Activated effector memory CD4-positive, alpha-beta T cell treated with Interleukin-2 at 50 U/mL for 16 hours (primary cell): Measurements from ENCODE around the gene XRCC2.
"Not testable (repeated sequence)": the region's sequence is repeated elsewhere in the genome, so short reads cannot be mapped to it uniquely, and the experiment has no call there.

Experiments
- DNase-seq: peaks from one replicate; pipeline ENCODE4 v3.0.0-alpha.2; 2020

The XRCC2 gene

GRCh38 chr7:152675759-152676636, at the start of gene XRCC2:
Gene XRCC2 (minus strand): TSS chr7:152676141. CDS start chr7:152676079, 62 bp downstream.
- peak; percentile 93 for DNase-seq

DNA sequence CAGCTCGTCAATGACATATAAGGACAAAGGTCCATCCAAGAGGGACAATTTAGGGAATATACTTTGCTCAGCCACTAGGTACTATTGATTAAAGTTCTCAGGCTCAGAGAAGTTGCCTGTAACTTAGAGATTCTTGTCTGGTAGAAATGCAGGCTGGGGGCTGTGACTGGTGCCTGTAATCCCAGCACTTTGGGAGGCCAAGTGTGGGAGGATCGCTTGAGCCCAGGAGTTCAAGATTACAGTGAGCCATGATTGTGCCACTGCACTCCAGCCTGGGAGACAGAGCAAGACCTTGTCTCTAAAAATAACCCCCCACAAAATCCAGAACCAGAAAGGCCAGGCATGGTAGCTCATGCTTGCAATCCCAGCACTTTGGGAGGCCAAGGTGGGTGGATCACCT, 47.4 kb upstream of the XRCC2 start:
- no peak for DNase-seq

DNA sequence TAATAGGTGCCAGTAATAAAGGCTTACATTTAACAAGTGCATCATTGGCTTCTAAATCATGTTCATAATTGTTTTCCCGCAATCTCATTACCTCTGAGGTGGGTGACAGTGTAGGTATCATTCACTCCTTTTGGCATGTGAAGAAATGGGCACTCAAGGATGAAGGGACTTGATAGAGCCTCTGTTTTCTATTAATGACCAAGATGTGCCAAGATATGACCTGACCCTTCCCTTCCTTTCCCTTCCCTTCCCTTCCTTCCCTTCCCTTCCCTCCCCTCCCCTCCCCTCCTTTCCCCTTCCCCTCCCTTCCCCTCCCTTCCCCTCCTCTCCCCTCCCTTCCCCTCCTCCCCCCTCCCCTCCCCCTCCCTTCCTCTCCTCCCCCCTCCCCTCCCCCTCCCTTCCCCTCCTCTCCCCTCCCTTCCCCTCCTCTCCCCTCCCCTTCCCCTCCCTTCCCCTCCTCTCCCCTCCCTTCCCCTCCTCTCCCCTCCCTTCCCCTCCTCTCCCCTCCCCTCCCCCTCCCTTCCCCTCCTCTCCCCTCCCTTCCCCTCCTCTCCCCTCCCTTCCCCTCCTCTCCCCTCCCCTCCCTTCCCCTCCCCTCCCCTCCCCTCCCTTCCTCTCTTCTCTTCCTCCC, 36.6 kb upstream of the XRCC2 start:
- not testable (repeated sequence) for DNase-seq

DNA sequence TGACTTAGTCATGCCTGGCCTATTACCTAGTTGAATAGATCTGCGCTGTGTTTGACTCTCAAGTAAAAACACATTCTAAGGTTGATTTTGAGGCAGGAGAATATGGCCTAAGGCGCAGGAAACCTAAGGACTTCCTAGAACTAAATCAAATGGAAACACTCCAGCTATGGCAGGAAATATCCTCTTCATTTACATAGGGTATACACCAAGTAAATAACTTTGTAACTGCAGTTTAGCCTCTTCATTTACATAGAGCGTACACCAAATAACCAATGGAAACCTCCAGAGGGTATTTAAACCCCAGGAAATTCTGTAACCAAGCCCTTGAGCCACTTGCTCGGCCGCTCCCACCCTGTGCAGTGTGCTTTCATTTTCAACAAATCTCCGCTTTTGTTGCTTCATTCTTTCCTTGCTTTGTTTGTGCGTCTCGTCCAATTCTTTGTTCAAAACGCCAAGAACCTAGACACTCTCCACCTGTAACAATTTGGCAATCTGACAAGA, 35.6 kb upstream of the XRCC2 start:
- DNase-seq: no peak

DNA sequence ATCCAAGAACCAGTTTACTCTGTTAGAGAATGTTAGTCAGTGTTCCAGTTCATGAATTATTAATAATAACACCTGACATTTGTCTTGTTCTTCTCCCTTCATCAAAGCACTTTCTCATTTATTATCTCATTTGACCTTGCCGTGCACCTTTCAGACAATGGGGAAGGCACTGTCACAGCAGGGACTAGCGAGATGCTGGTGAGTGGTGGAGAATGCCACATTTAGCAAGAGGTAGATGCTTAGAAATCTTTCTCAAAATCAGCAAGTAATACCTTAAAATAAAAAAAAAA, 34.2 kb upstream of the XRCC2 start:
- DNase-seq: no peak

GRCh38 chr7:152709287-152710152, 33.6 kb upstream of the XRCC2 start:
- DNase-seq: no peak

GRCh38 chr7:152704796-152705384, 28.9 kb upstream of the XRCC2 start:
- no peak for DNase-seq

GRCh38 chr7:152699079-152699478, 23.1 kb upstream of the XRCC2 start:
- DNase-seq: no peak

- not testable (repeated sequence) for DNase-seq
Observed at GRCh38 chr7:152697268-152697974, 21.5 kb upstream of the XRCC2 start.

GRCh38 chr7:152692196-152692595, 16.3 kb upstream of the XRCC2 start:
- not testable (repeated sequence) for DNase-seq

DNA sequence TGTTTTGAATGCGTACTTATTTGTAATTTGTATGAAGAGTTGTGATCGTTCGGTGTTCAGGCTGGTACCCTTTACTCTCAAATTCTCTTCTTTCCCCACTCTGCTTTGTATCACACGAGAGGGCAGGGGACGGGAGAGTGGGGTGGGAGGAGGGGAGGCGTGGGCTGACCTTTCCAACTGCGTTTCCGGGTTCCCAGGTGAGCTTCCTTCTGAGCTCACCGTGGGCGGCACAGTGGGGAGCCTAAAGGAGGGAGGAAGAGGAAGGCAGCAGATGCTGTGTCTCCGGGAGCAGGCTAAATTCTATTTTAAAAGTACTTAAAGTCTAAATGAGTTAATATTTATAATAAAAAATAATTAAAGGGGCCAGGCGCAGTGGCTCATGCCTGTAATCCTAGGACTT, 7.4 kb upstream of the XRCC2 start:
- DNase-seq: no peak

DNA sequence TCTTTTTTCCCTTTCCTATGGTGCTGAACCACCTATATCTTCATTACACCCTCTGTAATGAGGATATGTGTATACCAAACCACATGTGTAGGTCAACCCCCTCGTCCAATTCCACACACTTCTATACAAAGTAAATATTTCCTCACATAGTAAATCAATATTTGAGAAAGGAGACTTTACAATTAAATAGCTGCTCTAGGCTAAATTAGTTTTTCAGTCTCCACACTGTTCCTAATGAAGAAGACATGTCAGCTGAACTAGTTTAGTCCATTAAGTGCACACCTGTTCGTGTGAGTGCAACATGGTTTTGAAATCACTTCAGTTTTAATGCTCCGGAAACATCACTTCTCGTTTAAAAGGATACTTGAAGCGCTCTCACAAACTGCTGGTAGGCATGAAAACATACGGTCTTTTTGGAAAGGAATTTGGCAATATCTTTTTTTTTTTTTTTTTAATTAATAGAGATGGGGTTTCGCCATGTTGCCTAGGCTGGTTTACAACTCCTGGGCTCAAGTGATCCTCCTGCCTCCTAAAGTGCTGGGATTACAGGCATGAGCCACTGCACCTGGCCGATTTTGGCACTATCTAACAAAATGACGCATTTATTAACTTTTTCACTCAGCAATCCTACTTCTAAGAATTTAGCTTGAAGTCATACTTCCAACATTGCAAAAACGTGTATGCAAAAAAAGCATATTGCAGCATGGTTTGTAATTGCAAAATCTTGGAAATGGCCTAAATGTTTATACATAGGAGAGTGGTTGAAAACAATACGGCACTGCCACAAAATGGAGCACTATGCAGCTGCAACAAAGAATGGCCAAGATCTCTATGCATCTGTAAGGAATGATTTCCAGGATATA, 2.1 kb upstream of the XRCC2 start:
- no peak for DNase-seq

- DNase-seq: no peak
Observed at GRCh38 chr7:152674860-152675758, 832 bp downstream of the XRCC2 start.

DNA sequence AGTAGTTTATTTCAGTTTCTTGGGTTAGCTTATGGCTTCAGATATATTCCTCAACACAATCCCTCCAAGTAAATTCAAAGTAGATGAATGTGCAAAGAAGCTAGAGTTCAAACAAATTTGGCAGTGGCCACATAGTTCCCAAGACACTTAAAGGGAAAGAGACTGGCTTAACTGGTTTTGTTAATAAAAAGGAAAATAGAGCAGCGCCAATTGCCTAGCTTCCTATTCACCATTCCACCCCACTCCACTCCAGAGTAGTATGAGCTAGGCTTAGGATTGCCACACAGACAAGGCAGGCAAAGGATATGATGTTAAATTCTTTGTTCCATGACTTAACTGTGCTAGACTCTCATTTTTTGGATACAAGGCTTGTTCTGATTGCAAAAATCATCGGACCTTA, 2.0 kb downstream of the XRCC2 start:
- DNase-seq: no peak

- no peak for DNase-seq
Observed at GRCh38 chr7:152672626-152673025, 3.3 kb downstream of the XRCC2 start.

- DNase-seq: no peak
Observed at GRCh38 chr7:152669758-152670157, 6.2 kb downstream of the XRCC2 start.

DNA sequence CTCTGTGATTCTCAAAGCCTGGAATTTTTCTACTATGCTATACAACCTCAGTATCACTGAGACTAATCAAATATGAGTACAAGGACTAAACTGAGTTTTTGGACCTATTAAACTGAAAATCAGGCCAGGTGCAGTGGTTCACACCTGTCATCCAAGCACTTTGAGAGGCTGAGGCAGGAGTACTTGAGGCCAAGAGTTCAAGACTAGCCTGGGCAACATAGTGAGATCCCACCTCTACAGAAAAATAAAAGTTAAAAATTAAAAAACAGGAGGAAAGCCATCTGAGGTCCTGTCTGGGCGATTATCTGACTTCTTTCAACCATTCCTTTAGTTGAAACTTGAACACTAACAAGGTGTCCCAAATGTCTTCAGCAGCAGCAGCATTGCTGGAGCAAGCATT, 7.0 kb downstream of the XRCC2 start:
- no peak for DNase-seq

DNA sequence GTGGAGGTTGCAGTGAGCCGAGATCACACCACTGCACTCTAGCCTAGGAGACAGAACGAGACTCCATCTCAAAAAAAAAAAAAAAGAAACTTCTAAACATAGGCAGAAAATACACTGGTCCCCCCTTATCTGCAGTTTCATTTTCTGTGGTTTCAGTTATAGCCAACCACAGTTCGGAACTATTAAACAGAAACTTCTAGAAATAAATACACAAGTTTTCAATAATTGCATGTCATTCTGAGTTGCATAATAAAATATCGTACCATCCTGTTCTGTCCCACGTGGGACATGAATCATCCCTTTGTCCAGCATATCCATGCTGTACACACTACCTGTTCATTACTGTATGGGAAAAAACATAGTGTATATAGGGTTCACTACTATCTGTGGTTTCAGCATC, 8.0 kb downstream of the XRCC2 start:
- no peak for DNase-seq

- no peak for DNase-seq
Observed at GRCh38 chr7:152666078-152666477, 9.9 kb downstream of the XRCC2 start.

DNA sequence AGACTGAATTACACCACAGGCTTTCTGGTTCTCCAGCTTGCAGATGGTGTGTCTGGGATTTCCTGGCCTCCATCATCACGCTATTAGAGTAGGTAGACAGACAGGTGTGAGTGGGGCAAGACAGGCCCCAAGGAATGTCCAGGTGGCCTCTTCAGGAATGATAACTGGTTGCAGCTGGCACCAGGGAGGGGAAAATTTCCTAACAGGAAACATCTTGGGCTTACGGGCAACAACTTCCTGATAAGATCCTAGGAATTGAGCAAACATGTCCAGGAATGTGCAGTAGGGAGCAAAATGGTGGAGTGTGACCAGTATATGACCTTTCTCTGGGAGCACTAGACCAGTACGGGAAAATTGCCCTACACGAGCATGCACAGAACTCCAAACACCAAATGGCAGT, 11.3 kb downstream of the XRCC2 start:
- DNase-seq: no peak
